ENCODE results near the gene ZNF346.
"Not testable (repeated sequence)": the region's sequence is repeated elsewhere in the genome, so short reads cannot be mapped to it uniquely, and the experiment has no call there.

ZNF346 gene

GRCh38 chr5:177010153-177010552 is 12.3 kb upstream of the ZNF346 start:
- DNase-seq = no peak

GRCh38 chr5:177015156-177015555 is 7.3 kb upstream of the ZNF346 start:
- no peak for DNase-seq

GRCh38 chr5:177018341-177018740 is 4.2 kb upstream of the ZNF346 start:
- DNase-seq = no peak

- DNase-seq = no peak
These were observed 2.5 kb upstream of the ZNF346 start for GRCh38 chr5:177020033-177020432.

- DNase-seq = no peak
These were observed 788 bp downstream of the ZNF346 start for GRCh38 chr5:177023303-177023664.

GRCh38 chr5:177024559-177024958 is 2.1 kb downstream of the ZNF346 start:
- no peak for DNase-seq

- DNase-seq = no peak
These were observed 2.7 kb downstream of the ZNF346 start for GRCh38 chr5:177025101-177025601.

- DNase-seq = no peak
These were observed 5.2 kb downstream of the ZNF346 start for GRCh38 chr5:177027665-177028064.

- DNase-seq = no peak
These were observed 7.0 kb downstream of the ZNF346 start for GRCh38 chr5:177029498-177029897.

- no peak for DNase-seq
These were observed 13.5 kb downstream of the ZNF346 start for GRCh38 chr5:177035976-177036375.

GRCh38 chr5:177036443-177036842 is 13.9 kb downstream of the ZNF346 start:
- DNase-seq = no peak

GRCh38 chr5:177036921-177037320 is 14.4 kb downstream of the ZNF346 start:
- DNase-seq = no peak

- DNase-seq = no peak
These were observed 18.4 kb downstream of the ZNF346 start for GRCh38 chr5:177040814-177041420.

GRCh38 chr5:177041936-177042335 is 19.4 kb downstream of the ZNF346 start:
- DNase-seq = no peak

- no peak for DNase-seq
These were observed 20.6 kb downstream of the ZNF346 start for GRCh38 chr5:177043114-177043513.

GRCh38 chr5:177043958-177044357 is 21.5 kb downstream of the ZNF346 start:
- DNase-seq = no peak

GRCh38 chr5:177044641-177045040 is 22.1 kb downstream of the ZNF346 start:
- no peak for DNase-seq

GRCh38 chr5:177045631-177046030 is 23.1 kb downstream of the ZNF346 start:
- DNase-seq = no peak

GRCh38 chr5:177048531-177048930 is 26.0 kb downstream of the ZNF346 start:
- not testable (repeated sequence) for DNase-seq

- no peak for DNase-seq
These were observed 26.8 kb downstream of the ZNF346 start for GRCh38 chr5:177049285-177049684.

GRCh38 chr5:177064500-177065277 is 42.2 kb downstream of the ZNF346 start:
- no peak for DNase-seq

GRCh38 chr5:177065491-177065890 is 43.0 kb downstream of the ZNF346 start:
- no peak for DNase-seq

GRCh38 chr5:177066224-177066623 is 43.7 kb downstream of the ZNF346 start:
- DNase-seq = no peak

GRCh38 chr5:177067503-177067902 is 45.0 kb downstream of the ZNF346 start:
- no peak for DNase-seq

All from DMS153 (cell line).